GM18870 (cell line): Measurements from ENCODE around the gene TTC9.

Experiments
- ATAC-seq: cut with Tn5 transposase; IDR thresholded peaks from one replicate; pipeline ENCODE4 v1.9.1; 2021; ENCODE audit warnings: moderate library complexity; ENCODE audit not compliant: unreplicated experiment

TTC9 gene

GRCh38 chr14:70643967-70644366 is 2.3 kb downstream of the TTC9 start:
- ATAC-seq, result no peak

DNA sequence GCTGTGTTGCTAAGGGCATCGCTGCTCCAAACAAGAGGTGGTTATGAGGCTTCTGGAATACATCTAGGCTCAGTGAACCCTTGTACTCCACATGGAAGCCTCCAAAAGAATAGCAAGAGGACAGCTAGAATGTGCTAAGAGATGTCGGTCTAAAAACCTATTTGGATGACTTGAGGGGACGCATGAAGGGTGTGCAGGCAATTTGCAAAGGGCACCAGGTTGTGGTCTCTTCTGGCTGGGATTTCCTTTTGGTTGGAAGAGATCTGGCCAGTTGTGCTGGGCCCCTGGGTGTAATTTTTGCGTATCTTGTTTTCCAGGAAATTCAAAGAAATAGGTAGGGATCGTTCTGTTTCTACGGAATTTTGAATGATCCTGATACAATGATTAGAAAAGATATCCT is 4.2 kb downstream of the TTC9 start:
- ATAC-seq, result no peak

DNA sequence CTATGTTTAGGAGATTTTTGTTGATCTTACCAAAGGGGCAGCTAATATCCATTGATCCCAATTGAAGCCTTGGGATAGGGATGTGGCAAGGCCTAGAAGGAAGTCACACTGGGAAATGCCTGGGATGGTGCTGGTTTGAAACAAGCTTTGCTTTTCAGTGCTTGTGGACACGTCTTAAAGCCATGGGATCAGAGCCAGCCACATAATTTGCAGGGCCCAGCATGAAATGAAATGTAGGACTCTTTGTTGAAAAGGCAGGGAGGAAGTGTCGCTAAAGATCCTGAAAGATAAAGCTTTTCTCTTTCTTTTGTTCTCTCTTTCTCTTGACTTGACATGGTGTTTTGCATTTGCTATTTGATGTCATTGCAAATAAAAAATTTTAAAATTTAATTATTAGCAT is 5.0 kb downstream of the TTC9 start:
- ATAC-seq, result no peak

GRCh38 chr14:70648346-70648745 is 6.6 kb downstream of the TTC9 start:
- ATAC-seq, result no peak

DNA sequence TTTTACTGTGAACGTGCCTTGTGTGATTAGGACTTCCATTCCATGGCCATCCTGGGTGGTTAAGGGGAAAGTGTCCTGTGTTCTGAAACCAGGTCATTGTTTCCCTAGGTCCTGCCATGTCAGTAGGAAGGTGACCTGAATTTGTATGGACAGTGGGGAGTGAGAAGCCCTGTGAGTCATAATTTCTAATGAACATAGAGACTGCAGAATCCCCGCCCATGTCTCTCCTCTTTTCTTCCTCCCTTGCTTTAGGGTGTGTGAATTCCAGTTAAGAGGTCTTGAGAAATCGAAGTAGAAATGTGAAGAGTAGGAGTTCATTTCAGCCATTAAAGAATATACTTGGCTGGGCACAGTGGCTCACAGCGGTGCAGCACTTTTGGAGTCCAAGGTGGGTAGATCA is 8.1 kb downstream of the TTC9 start:
- no peak for ATAC-seq

DNA sequence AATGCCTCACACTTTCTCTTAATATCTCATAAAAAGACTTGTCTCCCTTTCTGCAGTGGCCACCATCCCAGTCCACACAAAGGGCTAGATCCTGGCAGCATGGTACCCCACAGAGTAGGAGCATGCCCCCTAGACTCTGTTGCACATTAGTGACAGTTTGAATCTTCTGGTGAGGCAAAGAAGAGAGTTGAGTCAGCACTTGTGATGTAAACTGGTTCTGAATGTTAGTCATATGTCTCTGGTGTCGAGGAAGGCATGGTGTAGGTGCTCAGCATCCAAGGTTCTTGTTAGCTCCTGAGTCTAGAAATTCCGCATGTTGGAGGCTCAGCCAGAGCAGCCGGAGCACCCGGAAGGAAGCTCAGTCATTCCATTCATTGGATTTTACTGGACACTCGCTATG is 9.8 kb downstream of the TTC9 start:
- no peak for ATAC-seq

DNA sequence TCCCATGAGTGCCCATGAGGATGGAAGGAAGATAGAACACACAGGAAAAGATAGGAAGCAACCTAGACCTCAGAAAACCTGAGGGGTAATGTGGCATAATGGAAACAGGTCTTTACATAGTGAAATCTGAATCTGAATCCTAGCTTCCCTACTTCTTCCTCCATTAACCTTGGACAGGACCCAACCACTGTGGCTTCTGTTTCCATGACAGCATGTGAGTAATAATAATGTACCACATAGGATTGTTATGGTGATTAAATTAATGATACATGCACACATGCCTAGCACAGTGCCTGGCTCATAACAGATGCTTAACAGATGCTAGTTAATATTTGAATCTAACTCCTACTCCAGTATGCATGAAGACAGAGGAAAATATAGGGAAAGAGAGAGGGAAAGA is 11.2 kb downstream of the TTC9 start:
- no peak for ATAC-seq

DNA sequence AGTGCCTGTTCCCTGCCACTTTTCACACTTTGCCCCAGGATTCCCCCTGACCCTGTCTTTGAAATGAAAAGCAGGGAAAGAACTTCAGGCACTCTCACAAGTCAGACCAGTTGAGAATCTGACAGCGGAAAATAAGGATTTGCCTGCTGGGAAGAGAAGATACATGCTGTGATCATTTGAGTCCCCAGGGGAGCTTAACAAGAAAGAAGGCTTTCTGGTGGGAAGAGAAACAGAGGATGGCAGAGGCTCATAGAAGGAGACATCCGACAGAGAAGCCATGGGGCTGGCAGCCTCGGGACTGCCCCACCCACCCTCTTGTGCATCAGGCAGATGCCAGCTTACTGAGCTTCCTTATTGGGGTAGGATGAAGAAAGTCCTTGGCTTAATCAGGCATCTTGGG is 11.9 kb downstream of the TTC9 start:
- no peak for ATAC-seq

DNA sequence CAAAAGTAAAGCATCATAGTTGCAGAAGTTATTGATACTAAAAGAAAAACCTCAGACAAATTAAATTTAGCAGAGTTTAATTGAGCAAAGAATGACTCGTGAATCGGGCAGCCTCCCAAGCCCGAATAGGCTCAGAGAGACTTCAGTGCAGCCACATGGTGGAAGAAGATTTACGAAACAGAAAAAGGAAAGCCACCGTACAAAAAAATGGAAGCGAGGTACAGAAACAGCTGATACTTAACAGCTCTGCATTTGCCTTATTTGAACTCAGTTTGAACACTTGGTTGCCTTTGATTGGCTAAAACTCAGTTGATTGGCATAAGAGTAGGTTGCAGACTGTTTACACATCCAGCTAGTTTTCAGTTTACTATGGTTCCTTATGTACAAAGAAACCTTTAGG is 12.9 kb downstream of the TTC9 start:
- ATAC-seq, result no peak

DNA sequence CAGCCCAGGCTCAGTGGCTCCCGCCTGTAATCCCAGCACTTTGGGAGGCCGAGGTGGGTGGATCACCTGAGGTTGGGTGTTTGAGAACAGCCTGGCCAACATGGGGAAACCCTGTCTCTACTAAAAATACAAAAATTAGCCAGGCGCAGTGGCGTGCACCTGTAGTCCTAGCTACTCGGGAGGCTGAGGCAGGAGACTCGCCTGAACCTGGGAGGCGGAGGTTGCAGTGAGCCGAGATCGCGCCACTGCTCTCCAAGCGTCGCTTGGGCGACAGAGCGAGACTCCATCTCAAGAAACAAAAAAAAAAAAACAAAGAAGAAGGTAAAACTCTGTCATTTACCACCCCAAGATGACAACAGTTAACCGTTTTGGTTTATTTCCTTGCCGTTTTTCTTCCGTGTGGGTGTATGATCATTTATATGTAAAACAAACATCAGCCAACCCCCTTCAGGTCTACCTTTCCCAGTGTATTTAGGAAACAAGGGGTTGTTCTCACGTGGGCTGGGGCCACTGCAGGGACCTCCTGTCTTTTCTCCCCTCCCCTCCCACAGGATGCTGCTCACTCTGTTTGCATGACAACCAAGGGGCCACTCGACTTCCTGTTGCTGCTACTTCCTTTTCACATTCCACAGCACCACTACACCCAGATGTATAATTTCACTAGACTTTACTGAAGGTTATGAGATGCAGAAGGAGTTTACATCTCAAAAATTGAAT is 13.6 kb downstream of the TTC9 start:
- peak; percentile 56 for ATAC-seq

GRCh38 chr14:70658899-70659298 is 17.2 kb downstream of the TTC9 start:
- ATAC-seq, result no peak

GRCh38 chr14:70660967-70661893 is 19.5 kb downstream of the TTC9 start:
- no peak for ATAC-seq

DNA sequence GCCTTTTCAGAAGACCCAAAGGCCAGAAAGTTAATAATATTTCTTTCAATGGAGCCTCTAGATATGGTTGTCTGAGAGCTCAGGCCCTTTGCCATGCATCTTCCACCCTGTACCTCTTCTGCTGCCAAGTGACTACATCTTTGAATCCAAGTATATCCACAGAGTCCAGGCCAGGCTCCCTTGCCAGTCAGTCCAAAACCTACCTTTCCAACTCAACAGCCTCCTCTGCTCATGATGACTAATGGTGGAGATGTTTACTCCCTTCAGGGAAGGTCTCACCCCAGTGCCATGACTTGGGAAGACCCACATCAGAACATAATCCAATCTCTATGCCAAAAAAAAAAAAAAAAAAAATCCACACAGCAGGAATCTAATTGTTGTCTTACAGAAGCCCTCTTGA is 20.4 kb downstream of the TTC9 start:
- no peak for ATAC-seq

- ATAC-seq, result no peak
Observed at GRCh38 chr14:70662816-70663215, 21.1 kb downstream of the TTC9 start.

DNA sequence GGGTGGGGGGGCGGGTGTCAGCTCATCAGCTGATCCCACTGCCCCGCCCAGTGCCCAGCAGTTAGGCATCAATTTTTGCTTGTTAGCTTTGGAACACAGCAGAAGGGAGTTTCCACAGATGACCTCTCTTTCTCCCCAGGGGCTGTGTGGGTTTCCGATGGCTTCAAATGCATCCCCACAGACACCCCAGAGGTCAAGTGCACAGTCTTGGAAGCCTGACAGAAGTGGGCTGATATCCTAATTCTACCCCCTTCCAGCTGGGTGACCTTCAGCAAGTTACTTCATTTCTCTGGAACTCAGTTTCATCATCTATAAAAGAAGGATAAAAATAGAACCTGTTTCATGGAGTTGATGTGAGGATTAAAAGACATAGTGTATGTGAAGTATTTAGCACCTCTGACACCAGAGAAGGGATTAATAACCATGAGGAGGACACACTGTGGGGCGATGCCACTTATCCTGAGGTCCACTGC is 22.0 kb downstream of the TTC9 start:
- ATAC-seq, result no peak

DNA sequence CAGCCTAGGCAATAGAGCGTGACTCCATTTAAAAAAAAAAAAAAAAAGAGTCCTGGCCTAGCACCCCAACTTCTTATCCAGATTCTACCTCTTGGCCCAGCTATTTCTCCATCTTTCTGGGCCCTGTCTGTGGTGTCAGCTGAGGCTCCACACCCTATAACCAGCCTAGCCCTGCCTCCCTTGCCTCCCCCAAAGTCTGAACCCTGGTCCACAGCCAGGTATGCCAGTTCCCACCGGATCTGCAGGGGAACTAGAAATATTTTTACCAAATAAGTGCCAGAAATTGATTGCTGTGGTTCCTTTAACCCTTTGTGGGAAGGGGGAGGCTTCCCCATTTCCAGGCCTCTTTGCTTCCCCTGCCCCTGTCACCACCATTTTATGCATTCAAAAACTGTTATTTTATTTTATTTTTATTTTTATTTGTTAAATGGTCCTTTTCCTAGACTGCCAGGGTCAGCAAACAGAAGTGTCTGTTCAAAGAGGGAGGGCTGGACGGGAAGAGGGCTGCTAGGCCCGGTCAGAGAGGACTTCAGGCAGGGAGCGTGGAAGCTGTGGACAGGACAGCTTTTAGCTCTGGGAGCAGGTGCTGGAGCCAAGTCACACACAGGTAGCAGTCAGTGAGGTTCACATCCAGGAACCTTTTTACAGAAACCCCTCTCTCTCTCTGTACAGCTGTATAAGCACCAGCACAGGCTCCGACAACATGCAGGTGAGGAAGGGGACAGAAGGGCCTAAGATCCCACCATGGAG is 23.2 kb downstream of the TTC9 start:
- no peak for ATAC-seq

GRCh38 chr14:70665448-70666360 is 24.0 kb downstream of the TTC9 start:
- peak; percentile 48 for ATAC-seq

DNA sequence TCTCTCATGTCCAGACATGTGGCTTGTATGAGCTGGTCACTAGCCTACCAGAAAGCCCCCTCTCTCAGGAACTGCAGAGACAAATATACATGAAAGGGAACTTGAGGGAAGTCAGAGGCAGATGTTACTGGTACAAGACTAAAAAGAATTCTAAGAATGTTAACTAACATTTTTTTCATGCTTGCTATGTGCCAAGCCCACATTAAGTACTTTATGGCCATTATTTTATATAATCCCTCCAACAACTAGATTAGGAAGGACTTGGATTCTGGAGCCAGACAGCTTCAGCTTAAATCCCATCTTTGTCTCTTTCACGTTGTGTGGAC is 24.6 kb downstream of the TTC9 start:
- no peak for ATAC-seq

GRCh38 chr14:70670992-70671651 is 29.4 kb downstream of the TTC9 start:
- ATAC-seq, result no peak
